Kidney epithelial cell (primary cell): Measurements from ENCODE around the gene PSME3IP1. TPM values are rescaled to one million over a fixed set of nuclear protein-coding genes. Genes with fewer than 3 reads are reported as not detected.

Experiments used
- DNase-seq: peaks from one replicate; pipeline ENCODE4 v3.0.0-alpha.2; 2010; ENCODE audit warnings: low read depth
- H3K27me3 ChIP-seq: 2 replicates; pipeline ENCODE4 v1.6.0; 2011; ENCODE audit warnings: low read length; ENCODE audit not compliant: control insufficient read depth, insufficient read depth
- H3K36me3 ChIP-seq: 2 replicates; pipeline ENCODE4 v1.5.1; 2011; ENCODE audit warnings: low read length; ENCODE audit not compliant: control insufficient read depth, insufficient read depth
- H3K4me3 ChIP-seq: 2 replicates; pipeline ENCODE4 v1.5.1; 2011; ENCODE audit warnings: low read depth, mild to moderate bottlenecking, control low read depth, low read length
- CTCF ChIP-seq: IDR thresholded peaks from 2 replicates; pipeline ENCODE4 v1.5.1; 2011; ENCODE audit warnings: mild to moderate bottlenecking, moderate library complexity, low read length, control low read depth, inconsistent platforms; ENCODE audit not compliant: insufficient read depth, poor library complexity, severe bottlenecking
- total RNA-seq: library from RNA; depleted of rRNA; stranded (reverse); fragments of >200 nt; gene quantifications from 2 replicates; pipeline ENCODE4 v1.2.3, GENCODE V29; 2015

The PSME3IP1 gene
- total RNA-seq, 1 donor from 2014 or later = 94.5 TPM

DNA sequence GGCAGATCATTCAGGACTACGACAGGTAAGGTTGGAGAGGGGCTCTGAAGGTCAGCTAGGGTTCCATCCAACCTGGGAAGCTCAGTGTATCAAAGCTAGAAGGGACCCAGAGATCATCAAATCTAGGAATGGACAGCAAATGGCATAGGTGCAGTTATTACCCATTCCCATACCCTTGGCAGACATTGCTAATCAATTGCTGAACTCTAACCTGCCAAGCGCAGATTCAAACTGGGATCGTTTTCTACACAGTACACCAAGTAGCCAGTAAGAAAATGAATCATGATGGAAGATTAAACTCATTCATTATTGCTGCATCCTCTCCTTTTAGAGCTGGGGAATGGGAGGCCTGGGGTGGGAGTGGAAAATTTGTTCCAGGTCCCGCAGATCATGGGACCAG is 59.9 kb downstream of the PSME3IP1 start:
- H3K4me3 ChIP-seq = no peak overlapping the region
- DNase-seq = no peak
- no peak for TF ChIP-seq CTCF
- H3K36me3 ChIP-seq = no peaks in the 10 kb centered on the region
- no peaks in the 10 kb centered on the region for H3K27me3 ChIP-seq

DNA sequence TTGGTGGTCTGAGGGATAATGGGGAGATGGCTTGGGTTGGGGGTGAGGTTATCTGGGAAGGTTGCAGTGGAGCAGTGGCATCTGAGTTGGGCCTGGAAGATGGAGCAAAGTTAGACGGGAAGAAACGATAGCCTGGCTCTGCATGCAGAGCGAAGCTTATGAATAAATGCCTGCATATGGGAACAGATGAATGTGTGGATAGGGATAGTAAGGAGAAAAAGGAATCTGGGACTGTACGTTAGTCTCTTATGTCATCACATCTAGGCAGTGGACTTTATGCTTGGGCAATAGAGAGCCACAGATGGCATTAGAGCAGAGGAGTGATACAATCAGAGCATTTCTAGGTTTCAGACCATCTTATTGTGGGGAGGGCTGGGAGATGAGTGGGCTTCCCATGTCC is 60.5 kb downstream of the PSME3IP1 start:
- H3K36me3 ChIP-seq = no peaks in the 10 kb centered on the region
- no peak for TF ChIP-seq CTCF
- H3K4me3 ChIP-seq = no peak overlapping the region
- H3K27me3 ChIP-seq = no peaks in the 10 kb centered on the region
- DNase-seq = no peak

GRCh38 chr16:57123974-57124674 is 61.7 kb downstream of the PSME3IP1 start:
- Histone ChIP-seq H3K4me3 (no peak overlapping the region), H3K27me3 (no peaks in the 10 kb centered on the region), H3K36me3 (peaks cover 1% of the 10 kb centered on the region)
- no peak for DNase-seq
- no peak for TF ChIP-seq CTCF

- TF ChIP-seq CTCF = no peak
- Histone ChIP-seq H3K36me3 (peaks cover 1% of the 10 kb centered on the region), H3K27me3 (no peaks in the 10 kb centered on the region), H3K4me3 (no peak overlapping the region)
- no peak for DNase-seq
Observed at GRCh38 chr16:57123216-57123973, 62.4 kb downstream of the PSME3IP1 start.

GRCh38 chr16:57118461-57119084 is 67.3 kb downstream of the PSME3IP1 start:
- Histone ChIP-seq H3K4me3 (no peak overlapping the region), H3K27me3 (no peaks in the 10 kb centered on the region), H3K36me3 (peaks cover 6% of the 10 kb centered on the region)
- TF ChIP-seq CTCF = no peak
- no peak for DNase-seq
